ENCODE measurements around the gene CALML5. TPM values are rescaled to one million over a fixed set of nuclear protein-coding genes. Genes with fewer than 3 reads are reported as not detected.

CALML5 gene
- total RNA-seq, 2 donors from 2014 or later: not detected

DNA sequence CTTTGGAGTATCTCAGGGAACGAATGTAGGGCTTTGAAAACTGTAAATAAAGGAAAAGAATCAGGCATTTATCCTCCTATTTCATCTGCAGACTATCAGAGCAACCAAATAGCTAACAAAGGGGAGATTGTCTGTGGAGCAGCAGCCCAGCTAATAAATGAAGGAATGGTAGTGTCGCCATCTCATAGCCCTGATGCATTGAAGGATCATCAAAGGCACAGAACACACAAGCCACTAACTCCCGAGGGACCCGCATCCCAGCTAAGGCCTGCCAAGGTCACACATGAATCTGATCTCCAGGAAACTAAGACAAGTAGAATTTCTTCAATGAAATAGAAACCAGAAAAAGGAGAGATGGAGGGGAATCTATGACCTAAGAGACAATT is 38.2 kb downstream of the CALML5 start:
- no peaks in the 10 kb centered on the region for H3K27me3 ChIP-seq
- DNase-seq (no peak), ATAC-seq (no peak)
- peaks cover 7% of the 10 kb centered on the region for H3K4me1 ChIP-seq
- H3K27ac ChIP-seq: no peak overlapping the region
- TF ChIP-seq, protein P1, sequence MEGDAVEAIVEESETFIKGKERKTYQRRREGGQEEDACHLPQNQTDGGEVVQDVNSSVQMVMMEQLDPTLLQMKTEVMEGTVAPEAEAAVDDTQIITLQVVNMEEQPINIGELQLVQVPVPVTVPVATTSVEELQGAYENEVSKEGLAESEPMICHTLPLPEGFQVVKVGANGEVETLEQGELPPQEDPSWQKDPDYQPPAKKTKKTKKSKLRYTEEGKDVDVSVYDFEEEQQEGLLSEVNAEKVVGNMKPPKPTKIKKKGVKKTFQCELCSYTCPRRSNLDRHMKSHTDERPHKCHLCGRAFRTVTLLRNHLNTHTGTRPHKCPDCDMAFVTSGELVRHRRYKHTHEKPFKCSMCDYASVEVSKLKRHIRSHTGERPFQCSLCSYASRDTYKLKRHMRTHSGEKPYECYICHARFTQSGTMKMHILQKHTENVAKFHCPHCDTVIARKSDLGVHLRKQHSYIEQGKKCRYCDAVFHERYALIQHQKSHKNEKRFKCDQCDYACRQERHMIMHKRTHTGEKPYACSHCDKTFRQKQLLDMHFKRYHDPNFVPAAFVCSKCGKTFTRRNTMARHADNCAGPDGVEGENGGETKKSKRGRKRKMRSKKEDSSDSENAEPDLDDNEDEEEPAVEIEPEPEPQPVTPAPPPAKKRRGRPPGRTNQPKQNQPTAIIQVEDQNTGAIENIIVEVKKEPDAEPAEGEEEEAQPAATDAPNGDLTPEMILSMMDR (IDR thresholded peaks at IDR 0.05): no peak
- no peak for TF ChIP-seq POLR2A (IDR thresholded peaks at IDR 0.05)
- no peaks in the 10 kb centered on the region for H3K9me3 ChIP-seq
- intact Hi-C loops (cut with DNase I): no loop called here
- no peak overlapping the region for H3K4me3 ChIP-seq
- 71 to 74% methylated on average over 4 of the region's 4 CpGs for WGBS, 2 donors
- peaks cover 4 to 9% of the 10 kb centered on the region in 2 donors for H3K36me3 ChIP-seq (replicated peaks in 1 of 2; ENCODE audit: insufficient read depth in 1 of 2, low read depth in 2 of 2)

- 88 to 92% methylated on average over 14 of the region's 14 CpGs for WGBS, 2 donors
- no peaks in the 10 kb centered on the region for H3K9me3 ChIP-seq
- H3K27me3 ChIP-seq: no peaks in the 10 kb centered on the region
- TF ChIP-seq POLR2A (IDR thresholded peaks at IDR 0.05): no peak
- TF ChIP-seq, protein P1 (IDR thresholded peaks at IDR 0.05): no peak
- DNase-seq (no peak), ATAC-seq (no peak)
- intact Hi-C loops (cut with DNase I): no loop called here
- peaks cover 1% of the 10 kb centered on the region for H3K4me1 ChIP-seq
- peaks cover 4 to 10% of the 10 kb centered on the region in 2 donors for H3K36me3 ChIP-seq (replicated peaks in 1 of 2; ENCODE audit: insufficient read depth in 1 of 2, low read depth in 2 of 2)
- no peak overlapping the region for H3K27ac ChIP-seq
- no peak overlapping the region for H3K4me3 ChIP-seq
These were observed 38.7 kb downstream of the CALML5 start for GRCh38 chr10:5460468-5461202.

- 86 to 95% methylated on average over 8 of the region's 8 CpGs for WGBS, 2 donors
- ATAC-seq: no peak
- H3K27ac ChIP-seq: no peak overlapping the region
- no peaks in the 10 kb centered on the region for H3K27me3 ChIP-seq
- no peak overlapping the region for H3K4me3 ChIP-seq
- no peaks in the 10 kb centered on the region for H3K4me1 ChIP-seq
- H3K9me3 ChIP-seq: no peaks in the 10 kb centered on the region
- DNase-seq: no peak
- intact Hi-C loops (cut with DNase I): no loop called here
- peaks cover 4 to 19% of the 10 kb centered on the region in 2 donors for H3K36me3 ChIP-seq (replicated peaks in 1 of 2; ENCODE audit: insufficient read depth in 1 of 2, low read depth in 2 of 2)
- TF ChIP-seq, protein P1 (IDR thresholded peaks at IDR 0.05): no peak
- TF ChIP-seq POLR2A (IDR thresholded peaks at IDR 0.05): no peak
These were observed 40.2 kb downstream of the CALML5 start for GRCh38 chr10:5458949-5459747.

DNA sequence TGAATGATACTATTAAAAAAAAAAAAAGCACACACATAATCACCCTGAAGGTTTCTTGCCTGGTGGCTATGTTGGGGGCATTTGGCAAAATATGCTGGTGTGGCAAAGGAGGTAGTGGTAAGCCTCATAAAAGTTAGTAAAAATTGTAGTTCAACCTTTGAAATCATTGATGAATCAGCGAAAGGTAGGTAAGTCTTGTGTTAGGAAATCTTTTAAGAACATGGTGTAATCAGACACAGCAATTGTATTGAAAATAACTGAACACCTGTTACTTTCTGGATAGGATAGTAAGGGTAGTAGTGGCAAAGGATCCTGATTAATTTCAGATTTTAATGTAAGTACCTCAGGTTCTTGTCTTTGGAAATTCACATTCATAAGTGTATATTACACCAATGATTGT is 40.9 kb downstream of the CALML5 start:
- no peaks in the 10 kb centered on the region for H3K27me3 ChIP-seq
- TF ChIP-seq, protein P1 (IDR thresholded peaks at IDR 0.05): no peak
- TF ChIP-seq POLR2A (IDR thresholded peaks at IDR 0.05): no peak
- intact Hi-C loops (cut with DNase I): no loop called here
- no peaks in the 10 kb centered on the region for H3K4me1 ChIP-seq
- WGBS, 2 donors: 80 to 96% methylated on average over 1 of the region's 1 CpG
- H3K36me3 ChIP-seq (replicated peaks in 1 of 2; ENCODE audit: insufficient read depth in 1 of 2, low read depth in 2 of 2): peaks cover 4 to 26% of the 10 kb centered on the region in 2 donors
- H3K27ac ChIP-seq: no peak overlapping the region
- DNase-seq: no peak
- no peak overlapping the region for H3K4me3 ChIP-seq
- ATAC-seq: no peak
- H3K9me3 ChIP-seq: no peaks in the 10 kb centered on the region

All from body of pancreas (tissue), 4 donors.